A549 (cell line): Measurements from ENCODE around the gene RIMBP2.

Experiments used
- CEBPB ChIP-seq, 2 experiments: fragments of >200 bp in 1 of 2; sonication (Bioruptor Twin) in 1 of 2; formaldehyde crosslinking in 1 of 2; IDR thresholded peaks; 2 replicates each; pipeline ENCODE4 v1.6.1; 2012 to 2016
- MAFK ChIP-seq: fragments of 450-650 bp; IDR thresholded peaks from 2 replicates; pipeline ENCODE4 v1.6.1; 2014; ENCODE audit not compliant: partially characterized antibody

GRCh38 chr12:130620281-130620680 lies 95.8 kb downstream of the RIMBP2 start:
- TF ChIP-seq MAFK (no peak), CEBPB (IDR thresholded peaks at IDR 0.05) (no peak)
